Endothelial cell of umbilical vein (primary cell): ENCODE measurements around the gene CCDC171. TPM values are rescaled to one million over a fixed set of nuclear protein-coding genes. Genes with fewer than 3 reads are reported as not detected.

ENCODE experiments used
- BruUV-seq: library from RNA; stranded (reverse); fragments of 400-500 nt; replicated peaks from 2 replicates; lab custom pipeline; 2021; lab: Mats Ljungman, UMichigan
- CTCF ChIA-PET: fragments of 300-600, 350-600 bp; sonication (Branson Sonifier 250); formaldehyde crosslinking; loops from one replicate; lab custom pipeline; 2021; ENCODE audit warnings: antibody characterized with exemption, inconsistent platforms; lab: Charles Lee
- POLR2A ChIA-PET: fragments of 300-600, 350-600 bp; sonication (Branson Sonifier 250); formaldehyde crosslinking; loops from one replicate; lab custom pipeline; 2021; ENCODE audit warnings: antibody characterized with exemption, inconsistent platforms; lab: Charles Lee
- DNase-seq: peaks from one replicate; pipeline ENCODE4 v3.0.0-alpha.2; 2011; ENCODE audit warnings: low read depth, low spot score
- FAIRE-seq: peaks from 2 replicates; lab custom pipeline; 2011; peaks lifted over from hg19 to GRCh38; lab: Jason Lieb, UNC
- H2AFZ ChIP-seq: 2 replicates; pipeline ENCODE4 v1.6.0; 2012; ENCODE audit warnings: low read depth, low read length, control low read depth, inconsistent platforms
- H3K27ac ChIP-seq: 2 replicates; pipeline ENCODE4 v1.5.1; 2011; ENCODE audit warnings: low read depth, mild to moderate bottlenecking, control low read depth, low read length, moderate library complexity; ENCODE audit not compliant: insufficient read depth
- H3K27me3 ChIP-seq, 2 experiments: 2 replicates each; pipeline versions ENCODE4 v1.6.0 to v1.6.1; 2011; ENCODE audit warnings: low read length in 2 of 2, mixed read lengths in 1 of 2; ENCODE audit not compliant: control insufficient read depth in 2 of 2, insufficient read depth in 2 of 2
- H3K36me3 ChIP-seq, 2 experiments: 2 replicates in 1 of 2; 3 replicates in 1 of 2; pipeline ENCODE4 v1.5.1; 2011; ENCODE audit warnings: low read length in 2 of 2, mild to moderate bottlenecking in 1 of 2, moderate library complexity in 1 of 2; ENCODE audit not compliant: control insufficient read depth in 2 of 2, insufficient read depth in 2 of 2; ENCODE audit errors: extremely low read depth in 1 of 2
- H3K4me1 ChIP-seq: 3 replicates; pipeline ENCODE4 v1.5.1; 2011; ENCODE audit warnings: mild to moderate bottlenecking, low read length; ENCODE audit not compliant: control insufficient read depth, insufficient read depth; ENCODE audit errors: extremely low read depth
- H3K4me2 ChIP-seq: 2 replicates; pipeline ENCODE4 v1.6.1; 2011; ENCODE audit warnings: low read length, control low read depth, mixed read lengths; ENCODE audit not compliant: insufficient read depth
- H3K4me3 ChIP-seq, 3 experiments: fragments of 200-600 bp in 1 of 3; sonication (generic), shearing (Covaris generic) in 1 of 3; replicated peaks in 1 of 3; 2 replicates each; pipeline ENCODE4 v1.5.1; 2011 to 2016; ENCODE audit warnings: control low read depth in 3 of 3, low read length in 3 of 3, mild to moderate bottlenecking in 2 of 3, inconsistent platforms in 1 of 3, low read depth in 1 of 3, moderate library complexity in 1 of 3; ENCODE audit not compliant: insufficient read depth in 1 of 3
- H3K79me2 ChIP-seq: 2 replicates; pipeline ENCODE4 v1.6.0; 2012; ENCODE audit warnings: low read length, inconsistent platforms; ENCODE audit not compliant: control insufficient read depth, insufficient read depth
- H3K9ac ChIP-seq: replicated peaks from 2 replicates; pipeline ENCODE3; 2011; ENCODE audit warnings: low read length, control low read depth; ENCODE audit not compliant: insufficient read depth; ENCODE audit errors: extremely low read depth
- H3K9me1 ChIP-seq: replicated peaks from 3 replicates; pipeline ENCODE4 v1.6.0; 2011; ENCODE audit warnings: mild to moderate bottlenecking, low read length; ENCODE audit not compliant: control insufficient read depth, insufficient read depth; ENCODE audit errors: extremely low read depth
- H3K9me3 ChIP-seq: replicated peaks from 2 replicates; pipeline ENCODE4 v1.5.1; 2012; ENCODE audit warnings: low read length, inconsistent platforms; ENCODE audit not compliant: control insufficient read depth, insufficient read depth
- H4K20me1 ChIP-seq: replicated peaks from 2 replicates; pipeline ENCODE3; 2011; ENCODE audit warnings: mild to moderate bottlenecking, low read length; ENCODE audit not compliant: control insufficient read depth, insufficient read depth; ENCODE audit errors: extremely low read depth
- EZH2 ChIP-seq: IDR thresholded peaks from 2 replicates; pipeline ENCODE4 v1.6.1; 2012; ENCODE audit warnings: borderline replicate concordance, low read depth, mild to moderate bottlenecking, moderate library complexity, low read length, inconsistent platforms; ENCODE audit not compliant: severe bottlenecking
- MAX ChIP-seq: IDR thresholded peaks from 2 replicates; pipeline ENCODE4 v1.6.1; 2011; ENCODE audit not compliant: insufficient read depth, insufficient read length
- dilution Hi-C: fragments of 300-500 bp; cut with MboI; formaldehyde crosslinking; loops from one replicate; pipeline ENCODE4 v1.15.0; 2019; ENCODE audit warnings: low sequenced_read_pairs; ENCODE audit not compliant: extremely low pct_ligation_motif_present
- intact Hi-C: fragments of 100-400 bp; cut with micrococcal nuclease; formaldehyde crosslinking; loops from one replicate; pipeline ENCODE4 v1.10.0; 2022
- polyA plus RNA-seq, 4 experiments: library from polyadenylated mRNA; depleted of rRNA in 3 of 4; stranded (reverse) in 3 of 4; unstranded in 1 of 4; fragments of >200 nt; gene quantifications; 2 replicates each; pipeline versions ENCODE4 v1.2.1 to v1.2.3, GENCODE V29; 2011 to 2012; ENCODE audit warnings: missing spikeins in 1 of 4
- total RNA-seq: library from RNA; stranded (reverse); gene quantifications from 2 replicates; pipeline ENCODE4 v1.2.3, GENCODE V29; 2021
- TF ChIP-seq, protein P1 (sequence below), 2 donors: IDR thresholded peaks; 1 replicate in 1 of 2; 2 replicates in 1 of 2; pipeline ENCODE4 v1.5.1; 2011; ENCODE audit warnings: low read length in 2 of 2, mild to moderate bottlenecking in 2 of 2, moderate library complexity in 2 of 2, control low read depth in 1 of 2, inconsistent platforms in 1 of 2, low read depth in 1 of 2; ENCODE audit not compliant: insufficient read depth in 1 of 2; ENCODE audit errors: extremely low read depth in 1 of 2

Gene CCDC171
- total and polyA plus RNA-seq, 2 donors (not counting 3 experiments of a cell fraction or from before 2014, with no cell fraction given): 0.58 to 1.4 TPM

DNA sequence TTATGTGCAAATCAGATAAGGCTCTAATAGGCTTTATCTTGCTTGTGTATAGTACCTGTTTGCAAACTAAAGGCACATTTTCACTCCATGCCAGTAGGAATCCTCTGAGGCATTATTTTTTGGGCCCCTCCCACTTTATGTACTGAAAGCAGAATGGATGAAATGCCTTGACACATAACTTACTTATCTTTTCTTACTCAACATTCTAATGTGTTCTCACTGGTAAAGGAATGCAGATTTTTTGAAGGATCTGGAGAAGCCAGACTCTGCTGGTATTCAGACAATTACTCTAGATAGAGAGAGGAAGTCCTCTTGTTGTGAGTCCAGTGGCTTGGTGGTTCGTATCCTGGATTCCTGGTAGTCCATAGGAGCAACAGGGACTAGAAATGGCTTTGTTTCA lies 336.7 kb downstream of the CCDC171 start:
- no peak overlapping the region for H3K4me2 ChIP-seq
- ChIA-PET POLR2A (no interaction called here), CTCF (no interaction called here)
- H3K36me3 ChIP-seq: no peaks in the 10 kb centered on the region
- no peak overlapping the region for H2AFZ ChIP-seq
- no peaks in the 10 kb centered on the region for H3K9me1 ChIP-seq
- no peaks in the 10 kb centered on the region for H4K20me1 ChIP-seq
- H3K27ac ChIP-seq: no peak overlapping the region
- H3K4me1 ChIP-seq: no peaks in the 10 kb centered on the region
- TF ChIP-seq EZH2: no peak
- DNase-seq (no peak), FAIRE-seq (no peak)
- H3K79me2 ChIP-seq: no peaks in the 10 kb centered on the region
- H3K4me3 ChIP-seq: no peak overlapping the region
- H3K9ac ChIP-seq: no peak overlapping the region
- H3K9me3 ChIP-seq: no peaks in the 10 kb centered on the region
- no peaks in the 10 kb centered on the region for H3K27me3 ChIP-seq
- dilution Hi-C loops (no loop called here), intact Hi-C loops (no loop called here)
- BruUV-seq: no TSS peak

DNA sequence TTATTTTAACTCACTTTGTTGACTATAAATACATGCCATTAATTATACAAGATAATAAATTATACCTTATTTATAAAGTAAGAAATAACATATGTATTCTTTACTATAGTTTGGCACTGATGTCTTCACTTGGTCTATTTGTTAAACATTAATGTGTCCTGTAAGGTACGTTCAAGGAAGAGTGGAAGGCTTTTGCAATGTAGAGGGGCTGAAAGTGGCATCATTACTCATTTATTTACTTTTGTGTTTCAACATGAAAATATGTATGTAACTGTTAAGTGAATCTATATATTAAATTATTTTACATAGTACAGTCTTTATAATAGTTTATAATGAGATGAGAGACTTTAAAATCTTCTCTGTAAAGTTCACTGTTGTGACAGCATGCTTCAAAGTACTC lies 348.7 kb downstream of the CCDC171 start:
- Histone ChIP-seq H2AFZ (no peak overlapping the region), H3K9me3 (no peaks in the 10 kb centered on the region), H3K4me3 (no peak overlapping the region), H3K36me3 (no peaks in the 10 kb centered on the region), H3K27ac (no peak overlapping the region), H3K79me2 (no peaks in the 10 kb centered on the region), H3K9ac (no peak overlapping the region), H3K4me1 (no peaks in the 10 kb centered on the region), H4K20me1 (no peaks in the 10 kb centered on the region), H3K4me2 (no peak overlapping the region), H3K9me1 (no peaks in the 10 kb centered on the region), H3K27me3 (no peaks in the 10 kb centered on the region)
- dilution Hi-C loops (no loop called here), intact Hi-C loops (no loop called here)
- FAIRE-seq (no peak), DNase-seq (no peak)
- ChIA-PET POLR2A (no interaction called here), CTCF (no interaction called here)
- TF ChIP-seq, protein P1, sequence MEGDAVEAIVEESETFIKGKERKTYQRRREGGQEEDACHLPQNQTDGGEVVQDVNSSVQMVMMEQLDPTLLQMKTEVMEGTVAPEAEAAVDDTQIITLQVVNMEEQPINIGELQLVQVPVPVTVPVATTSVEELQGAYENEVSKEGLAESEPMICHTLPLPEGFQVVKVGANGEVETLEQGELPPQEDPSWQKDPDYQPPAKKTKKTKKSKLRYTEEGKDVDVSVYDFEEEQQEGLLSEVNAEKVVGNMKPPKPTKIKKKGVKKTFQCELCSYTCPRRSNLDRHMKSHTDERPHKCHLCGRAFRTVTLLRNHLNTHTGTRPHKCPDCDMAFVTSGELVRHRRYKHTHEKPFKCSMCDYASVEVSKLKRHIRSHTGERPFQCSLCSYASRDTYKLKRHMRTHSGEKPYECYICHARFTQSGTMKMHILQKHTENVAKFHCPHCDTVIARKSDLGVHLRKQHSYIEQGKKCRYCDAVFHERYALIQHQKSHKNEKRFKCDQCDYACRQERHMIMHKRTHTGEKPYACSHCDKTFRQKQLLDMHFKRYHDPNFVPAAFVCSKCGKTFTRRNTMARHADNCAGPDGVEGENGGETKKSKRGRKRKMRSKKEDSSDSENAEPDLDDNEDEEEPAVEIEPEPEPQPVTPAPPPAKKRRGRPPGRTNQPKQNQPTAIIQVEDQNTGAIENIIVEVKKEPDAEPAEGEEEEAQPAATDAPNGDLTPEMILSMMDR (IDR thresholded peaks at IDR 0.05; ENCODE audit: extremely low read depth in 1 of 2, insufficient read depth in 1 of 2, low read depth in 1 of 2, low read length in 2 of 2): no peak
- no peak for TF ChIP-seq MAX
- no TSS peak for BruUV-seq
